ENCODE measurements around the gene ME2.
"Not testable (repeated sequence)": the region's sequence is repeated elsewhere in the genome, so short reads cannot be mapped to it uniquely, and the experiment has no call there.

ME2 gene

GRCh38 chr18:50973367-50974126 lies 94.6 kb downstream of the ME2 start:
- DNase-seq (ENCODE audit: low spot score): peak; percentile 38

DNA sequence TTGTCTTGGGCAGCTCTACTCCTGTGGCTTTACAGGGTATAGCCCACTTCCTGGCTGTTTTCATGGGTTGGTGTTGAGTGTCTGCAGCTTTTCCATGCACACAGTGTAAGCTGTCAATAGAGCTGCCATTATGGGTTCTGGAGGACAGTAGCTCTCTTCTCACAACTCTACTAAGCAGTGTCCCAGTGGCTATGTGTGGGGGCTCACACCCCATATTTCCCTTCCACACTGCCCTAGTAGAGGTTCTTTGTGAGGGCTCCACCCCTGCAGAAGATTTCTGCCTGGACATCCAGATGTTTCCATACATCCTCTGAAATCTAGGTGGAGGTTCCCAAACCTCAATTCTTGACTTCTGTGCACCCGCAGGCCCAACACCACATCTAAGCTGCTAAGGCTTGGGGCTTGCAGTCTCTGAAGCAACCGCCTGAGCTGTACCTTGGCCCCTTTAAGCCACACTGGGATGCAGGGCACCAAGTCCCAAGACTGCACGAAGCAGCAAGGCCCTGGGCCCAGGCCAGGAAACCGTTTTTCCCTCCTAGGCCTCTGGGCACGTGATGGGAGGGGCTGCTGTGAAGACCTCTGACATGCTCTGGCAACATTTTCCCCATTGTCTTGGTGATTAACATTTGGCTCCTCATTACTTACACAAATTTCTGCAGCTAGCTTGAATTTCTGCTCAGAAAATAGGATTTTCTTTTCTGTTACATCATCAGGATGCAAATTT lies 98.3 kb downstream of the ME2 start:
- no peak for DNase-seq (ENCODE audit: low spot score)

DNA sequence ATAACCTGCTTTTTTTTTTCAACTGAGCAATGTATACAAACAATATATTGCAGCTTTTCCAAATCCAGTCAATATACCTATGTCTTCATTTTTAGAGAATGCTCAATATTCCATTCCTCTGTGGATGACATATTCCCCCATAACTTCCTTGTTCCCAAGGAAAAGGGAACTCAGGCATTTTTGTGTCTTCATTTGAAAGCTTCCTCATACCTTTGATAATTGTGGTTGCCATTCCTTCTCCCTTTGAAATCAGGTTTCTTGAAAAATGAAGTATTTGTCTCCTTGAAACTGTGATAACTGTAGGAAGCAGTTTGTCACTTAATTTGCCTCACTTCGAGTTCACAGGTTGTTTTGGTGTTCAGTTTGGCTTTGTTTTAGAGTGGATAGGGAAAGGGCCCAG lies 102.5 kb downstream of the ME2 start:
- no peak for DNase-seq (ENCODE audit: low spot score)

GRCh38 chr18:50982086-50982801 lies 103.3 kb downstream of the ME2 start:
- DNase-seq (ENCODE audit: low spot score): no peak

GRCh38 chr18:50982802-50983179 lies 103.9 kb downstream of the ME2 start:
- no peak for DNase-seq (ENCODE audit: low spot score)

DNA sequence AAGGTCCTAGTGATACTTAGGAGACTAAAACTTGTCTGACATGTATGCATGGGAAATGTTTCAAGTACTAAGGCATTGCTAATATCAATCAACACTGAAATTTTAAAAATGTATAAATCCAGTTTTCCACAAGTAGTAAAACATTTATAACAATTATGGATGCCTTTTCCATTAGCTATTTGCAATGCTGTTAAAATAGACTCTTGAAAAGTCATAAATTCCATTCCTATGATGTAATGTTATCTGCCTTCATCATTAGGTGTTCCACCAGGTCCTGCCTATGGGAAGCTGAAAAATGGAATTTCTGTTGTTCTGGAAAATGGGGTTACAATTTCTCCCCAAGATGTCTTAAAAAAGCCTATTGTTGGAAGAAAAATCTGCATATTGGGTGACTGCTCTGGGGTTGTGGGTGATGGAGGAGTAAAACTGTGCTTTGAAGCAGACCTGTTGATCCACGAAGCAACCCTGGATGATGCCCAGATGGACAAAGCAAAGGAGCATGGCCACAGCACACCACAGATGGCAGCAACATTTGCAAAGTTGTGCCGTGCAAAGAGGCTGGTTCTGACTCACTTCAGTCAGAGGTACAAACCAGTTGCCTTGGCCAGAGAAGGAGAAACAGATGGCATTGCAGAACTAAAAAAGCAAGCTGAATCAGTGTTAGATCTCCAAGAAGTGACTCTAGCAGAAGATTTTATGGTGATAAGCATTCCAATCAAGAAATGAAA lies 107.6 kb downstream of the ME2 start:
- DNase-seq (ENCODE audit: low spot score): no peak

- no peak for DNase-seq (ENCODE audit: low spot score)
These were observed 108.3 kb downstream of the ME2 start for GRCh38 chr18:50987261-50987660.

DNA sequence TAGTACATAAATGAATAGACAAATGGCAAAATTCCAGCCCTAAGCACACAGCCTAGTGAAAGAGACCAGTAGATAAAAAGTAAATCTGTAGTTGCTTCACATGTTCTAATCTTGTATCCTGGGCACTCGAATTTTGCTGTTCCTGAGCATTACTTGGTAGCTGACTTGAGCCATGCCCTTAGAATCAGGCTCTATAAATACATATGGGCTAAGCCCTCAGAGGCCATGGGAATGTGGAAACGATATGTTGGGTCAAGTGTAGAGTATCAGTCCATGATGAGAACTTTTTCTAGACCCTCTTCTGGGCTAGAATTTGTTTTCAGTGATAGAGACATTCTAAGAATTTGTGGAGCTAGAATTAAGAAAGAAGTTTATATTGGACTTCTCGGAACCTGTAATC lies 110.8 kb downstream of the ME2 start:
- no peak for DNase-seq (ENCODE audit: low spot score)

GRCh38 chr18:50992351-50992762 lies 113.4 kb downstream of the ME2 start:
- no peak for DNase-seq (ENCODE audit: low spot score)

DNA sequence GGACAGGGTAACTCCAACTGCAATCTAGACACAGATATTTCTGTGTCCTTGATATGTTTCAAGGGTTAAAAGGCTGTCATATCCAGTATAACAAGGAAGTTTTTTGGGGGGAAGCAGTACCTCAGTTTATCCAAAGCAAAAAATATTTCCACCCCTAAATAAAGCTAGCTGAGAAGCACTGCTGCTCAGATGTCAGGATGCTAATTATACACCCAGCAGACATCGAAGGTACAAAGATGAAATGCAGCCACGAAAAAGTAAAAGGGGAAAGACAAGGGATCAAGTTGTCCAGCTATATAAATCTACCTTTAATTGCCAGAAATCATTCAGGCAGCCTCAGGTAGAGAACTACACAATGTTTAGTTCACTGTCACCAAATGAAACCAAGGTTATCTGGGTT lies 115.1 kb downstream of the ME2 start:
- DNase-seq (ENCODE audit: low spot score): no peak

DNA sequence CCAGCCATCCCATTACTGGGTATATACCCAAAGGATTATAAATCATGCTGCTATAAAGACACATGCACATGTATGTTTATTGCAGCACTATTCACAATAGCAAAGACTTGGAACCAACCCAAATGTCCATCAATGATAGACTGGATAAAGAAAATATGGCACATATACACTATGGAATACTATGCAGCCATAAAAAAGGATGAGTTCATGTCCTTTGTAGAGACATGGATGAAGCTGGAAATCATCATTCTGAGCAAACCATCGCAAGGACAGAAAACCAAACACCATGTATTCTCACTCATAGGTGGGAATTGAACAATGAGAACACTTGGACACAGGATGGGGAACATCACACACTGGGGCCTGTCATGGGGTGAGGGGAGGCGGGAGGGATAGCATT lies 124.3 kb downstream of the ME2 start:
- not testable (repeated sequence) for DNase-seq (ENCODE audit: low spot score)

Measured in HuH-7.5 (cell line).